GM19193 (cell line): Measurements from ENCODE around the gene SLC39A10.

Experiments
- POLR2A ChIP-seq: IDR thresholded peaks from 4 replicates; pipeline ENCODE4 v1.6.1; 2011; ENCODE audit not compliant: insufficient read depth, insufficient read length; ENCODE audit errors: extremely low read depth

The SLC39A10 gene

GRCh38 chr2:195722075-195722474 lies 65.0 kb downstream of the SLC39A10 start:
- TF ChIP-seq POLR2A, result no peak

GRCh38 chr2:195727106-195727505 lies 70.1 kb downstream of the SLC39A10 start:
- no peak for TF ChIP-seq POLR2A

GRCh38 chr2:195730912-195731311 lies 73.9 kb downstream of the SLC39A10 start:
- TF ChIP-seq POLR2A, result no peak

- no peak for TF ChIP-seq POLR2A
Measured at GRCh38 chr2:195732574-195732973, 75.5 kb downstream of the SLC39A10 start.

- no peak for TF ChIP-seq POLR2A
Measured at GRCh38 chr2:195733831-195734230, 76.8 kb downstream of the SLC39A10 start.

GRCh38 chr2:195734395-195734794 lies 77.4 kb downstream of the SLC39A10 start:
- no peak for TF ChIP-seq POLR2A

- TF ChIP-seq POLR2A, result no peak
Measured at GRCh38 chr2:195734931-195735330, 77.9 kb downstream of the SLC39A10 start.

- TF ChIP-seq POLR2A, result no peak
Measured at GRCh38 chr2:195735347-195735746, 78.3 kb downstream of the SLC39A10 start.

- no peak for TF ChIP-seq POLR2A
Measured at GRCh38 chr2:195737511-195738325, 80.7 kb downstream of the SLC39A10 start.

- no peak for TF ChIP-seq POLR2A
Measured at GRCh38 chr2:195741191-195741590, 84.2 kb downstream of the SLC39A10 start.

GRCh38 chr2:195756218-195756942 lies 99.4 kb downstream of the SLC39A10 start:
- no peak for TF ChIP-seq POLR2A

GRCh38 chr2:195758846-195759245 lies 101.8 kb downstream of the SLC39A10 start:
- TF ChIP-seq POLR2A, result no peak

GRCh38 chr2:195759877-195760276 lies 102.9 kb downstream of the SLC39A10 start:
- no peak for TF ChIP-seq POLR2A

- no peak for TF ChIP-seq POLR2A
Measured at GRCh38 chr2:195763866-195764265, 106.8 kb downstream of the SLC39A10 start.

- no peak for TF ChIP-seq POLR2A
Measured at GRCh38 chr2:195766691-195767090, 109.7 kb downstream of the SLC39A10 start.

- TF ChIP-seq POLR2A, result no peak
Measured at GRCh38 chr2:195768431-195768830, 111.4 kb downstream of the SLC39A10 start.

GRCh38 chr2:195769975-195770374 lies 112.9 kb downstream of the SLC39A10 start:
- no peak for TF ChIP-seq POLR2A

GRCh38 chr2:195779491-195779890 lies 122.5 kb downstream of the SLC39A10 start:
- TF ChIP-seq POLR2A, result no peak
